ENCODE data around the gene SNRNP27.
"Not testable (repeated sequence)": the region's sequence is repeated elsewhere in the genome, so short reads cannot be mapped to it uniquely, and the experiment has no call there.

The SNRNP27 gene

DNA sequence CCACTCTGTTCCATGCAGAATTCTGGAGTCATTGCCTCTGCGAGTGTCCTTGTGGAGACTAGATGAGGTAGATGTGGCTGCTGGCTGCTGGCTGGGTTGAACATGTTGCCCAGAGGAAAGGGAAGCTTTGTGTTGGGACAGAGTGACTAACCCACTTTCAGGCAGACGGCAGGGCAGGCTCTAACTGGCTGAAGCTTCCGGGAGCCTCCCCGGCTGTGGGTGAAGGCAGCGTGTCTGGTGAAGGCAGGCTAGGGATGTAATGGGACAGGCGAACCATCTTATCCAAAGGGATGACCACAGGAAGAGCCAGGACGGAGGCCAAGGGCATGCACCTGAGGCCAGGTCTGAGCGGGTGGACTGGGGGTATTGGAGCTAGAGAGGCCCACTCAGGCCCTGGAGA, 51.7 kb downstream of the SNRNP27 start:
- DNase-seq (ENCODE audit: low read depth in 2 of 2, low spot score in 1 of 2), result no peak

- DNase-seq (ENCODE audit: low read depth in 2 of 2, low spot score in 1 of 2), result no peak
Measured at GRCh38 chr2:69945941-69946340, 52.2 kb downstream of the SNRNP27 start.

GRCh38 chr2:69946351-69947324, 52.9 kb downstream of the SNRNP27 start:
- peak; percentile 24 to 31 for DNase-seq (ENCODE audit: low read depth in 2 of 2, low spot score in 1 of 2)

DNA sequence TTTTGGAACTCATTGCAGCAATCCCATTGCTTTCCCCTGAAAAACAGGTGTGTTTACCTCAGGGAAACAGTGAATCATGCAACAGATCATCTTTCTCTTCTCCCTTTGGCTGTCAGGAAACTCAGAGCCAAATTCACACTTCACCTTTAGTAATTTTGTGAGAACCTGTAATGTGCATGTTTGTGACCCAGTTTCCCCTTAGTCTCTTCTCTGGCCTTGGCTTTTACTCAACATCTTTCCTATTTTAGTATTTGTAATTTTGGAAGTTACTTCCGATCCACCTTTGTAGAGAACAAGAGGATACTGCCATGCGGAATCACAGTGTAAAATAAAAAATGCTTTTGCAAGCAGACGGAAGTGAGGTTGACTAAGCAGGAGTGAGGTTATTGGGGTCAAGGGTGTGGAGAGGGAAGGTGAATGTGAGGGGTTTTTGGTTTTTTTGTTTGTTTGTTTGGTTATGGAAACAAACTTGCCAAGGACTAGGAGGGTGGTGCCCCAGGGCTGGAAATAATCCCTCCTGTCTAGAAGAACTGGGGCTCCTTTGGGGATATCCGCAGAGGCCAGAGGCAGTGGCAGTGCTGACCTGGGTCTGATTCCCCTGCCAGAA, 53.7 kb downstream of the SNRNP27 start:
- DNase-seq (ENCODE audit: low read depth in 2 of 2, low spot score in 1 of 2), result no peak

GRCh38 chr2:69948032-69948962, 54.5 kb downstream of the SNRNP27 start:
- no peak for DNase-seq (ENCODE audit: low read depth in 2 of 2, low spot score in 1 of 2)

GRCh38 chr2:69948963-69949645, 55.3 kb downstream of the SNRNP27 start:
- no peak for DNase-seq (ENCODE audit: low read depth in 2 of 2, low spot score in 1 of 2)

- DNase-seq (ENCODE audit: low read depth in 2 of 2, low spot score in 1 of 2), result no peak
Measured at GRCh38 chr2:69950241-69950640, 56.5 kb downstream of the SNRNP27 start.

- DNase-seq (ENCODE audit: low read depth in 2 of 2, low spot score in 1 of 2), result not testable (repeated sequence)
Measured at GRCh38 chr2:69950671-69951070, 56.9 kb downstream of the SNRNP27 start.

- no peak for DNase-seq (ENCODE audit: low read depth in 2 of 2, low spot score in 1 of 2)
Measured at GRCh38 chr2:69952336-69953115, 58.8 kb downstream of the SNRNP27 start.

DNA sequence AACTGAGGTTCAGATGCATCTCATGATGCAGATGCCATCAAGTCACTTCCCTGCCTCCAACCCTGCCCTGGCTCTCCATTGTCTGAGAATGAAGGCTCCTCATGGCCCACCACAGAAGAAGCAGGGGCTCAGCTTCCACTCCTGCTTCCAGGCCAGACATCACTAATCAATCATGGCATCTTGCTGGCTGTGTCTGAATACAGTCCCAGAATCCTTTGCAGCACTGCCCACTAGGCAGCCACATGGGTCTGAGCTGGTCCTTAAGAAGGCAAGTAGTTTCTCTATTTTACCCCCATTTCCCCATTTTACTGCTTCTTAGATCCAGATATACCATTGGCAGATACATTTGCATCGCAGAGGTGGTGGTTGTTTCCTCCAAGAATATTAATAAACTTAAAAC, 60.3 kb downstream of the SNRNP27 start:
- DNase-seq (ENCODE audit: low read depth in 2 of 2, low spot score in 1 of 2), result no peak
